Measurements from ENCODE around the gene RHD.
"Not testable (repeated sequence)": the region's sequence is repeated elsewhere in the genome, so short reads cannot be mapped to it uniquely, and the experiment has no call there.

- not testable (repeated sequence) for TF ChIP-seq CTCF (conservative IDR thresholded peaks at IDR 0.05 in 1 of 2, IDR thresholded peaks at IDR 0.05 in 1 of 2; ENCODE audit: extremely low read depth in 1 of 2, insufficient read depth in 1 of 2, low read depth in 1 of 2, low read length in 2 of 2); EZH2 (IDR thresholded peaks at IDR 0.05; ENCODE audit: borderline replicate concordance, low read length)
These were observed 30.0 kb downstream of the RHD start for GRCh38 chr1:25302330-25302729.

Data from mammary epithelial cell (primary cell).